ENCODE measurements around the gene DYNC1LI2.
A peak's percentile ranks its signal among the peaks of the same experiment; 100 is the strongest.
"Not testable (repeated sequence)": the region's sequence is repeated elsewhere in the genome, so short reads cannot be mapped to it uniquely, and the experiment has no call there.

DYNC1LI2 gene

DNA sequence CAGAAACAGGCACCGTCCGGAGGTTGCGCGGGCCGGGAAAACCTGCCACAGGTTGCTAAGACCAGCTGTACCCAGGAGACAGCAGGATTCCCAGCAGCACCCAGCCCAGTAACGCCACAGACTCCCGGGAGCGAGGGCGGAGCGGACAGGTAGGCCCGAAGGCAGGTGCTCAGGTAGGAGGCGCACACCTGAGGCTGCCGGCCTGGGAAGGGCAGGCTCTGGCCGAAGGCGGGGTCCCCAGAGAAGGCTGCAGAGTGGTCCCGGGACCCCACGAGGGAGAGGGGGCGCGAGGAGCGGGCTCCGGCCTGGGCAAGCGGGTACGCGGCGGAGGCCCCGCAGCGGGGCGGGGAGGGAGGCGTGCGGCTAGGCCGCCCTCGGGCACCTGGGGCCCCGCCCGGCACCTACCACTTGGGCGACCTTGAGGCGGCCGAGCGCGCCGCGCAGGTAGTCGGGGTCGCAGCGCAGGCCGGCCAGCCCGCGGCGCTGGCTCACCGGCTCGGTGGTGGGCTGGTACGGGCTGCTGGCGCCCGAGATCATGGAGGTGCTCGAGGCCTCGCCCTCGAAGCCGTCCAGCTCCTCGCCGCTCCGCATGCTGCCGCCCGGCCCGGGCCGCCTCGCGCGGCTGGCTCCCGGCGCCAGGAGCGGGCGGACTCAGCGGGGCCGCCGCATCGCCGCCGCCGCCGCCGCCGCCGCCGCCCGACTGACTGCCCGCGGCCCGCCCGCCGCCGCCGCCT, 55.3 kb downstream of the DYNC1LI2 start:
- peak in 4 of 6 experiments; percentile 15 to 51 (median 37) for DNase-seq

DNA sequence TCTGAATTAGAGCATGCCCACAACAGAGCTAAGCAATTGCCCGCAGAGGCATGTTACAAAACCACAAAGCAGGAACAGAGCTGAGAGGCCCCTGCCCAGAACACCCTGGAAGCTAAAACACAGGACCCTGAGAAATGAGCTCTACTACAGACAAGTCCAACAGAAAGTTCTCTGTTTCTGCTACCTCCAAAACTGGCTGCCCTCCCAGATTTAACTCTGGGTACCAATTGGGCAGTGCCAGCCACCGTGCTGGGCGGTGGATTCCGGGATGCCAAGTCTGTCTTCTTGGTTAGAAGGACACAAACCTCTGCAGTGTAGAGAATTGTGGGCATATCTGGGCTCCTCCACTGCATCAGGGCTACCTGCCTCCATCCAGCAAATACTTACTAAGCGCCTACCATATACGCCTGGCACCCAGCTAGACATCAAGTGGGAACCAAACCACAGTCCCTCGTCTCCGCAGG, 55.9 kb downstream of the DYNC1LI2 start:
- DNase-seq, result peak in 3 of 6 experiments; percentile 19 to 51 (median 25)

DNA sequence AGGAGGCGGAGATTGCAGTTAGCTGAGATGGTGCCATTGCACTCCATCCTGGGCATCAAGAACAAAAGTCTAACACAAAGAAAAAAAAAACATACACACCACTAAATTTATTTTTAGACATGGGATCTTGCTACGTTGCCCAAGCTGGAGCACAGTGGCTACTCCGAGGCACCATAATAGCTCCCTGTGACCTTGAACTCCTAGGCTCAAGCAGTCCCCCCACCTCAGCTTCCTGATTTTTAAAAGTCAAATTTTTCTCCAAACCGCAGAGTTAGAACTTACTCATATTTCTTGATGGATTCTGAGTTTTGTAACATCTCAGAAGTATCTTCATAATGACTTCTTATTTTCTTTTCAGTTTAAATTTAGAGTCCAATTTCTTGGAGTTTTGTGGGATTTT, 58.3 kb downstream of the DYNC1LI2 start:
- DNase-seq, result no peak

DNA sequence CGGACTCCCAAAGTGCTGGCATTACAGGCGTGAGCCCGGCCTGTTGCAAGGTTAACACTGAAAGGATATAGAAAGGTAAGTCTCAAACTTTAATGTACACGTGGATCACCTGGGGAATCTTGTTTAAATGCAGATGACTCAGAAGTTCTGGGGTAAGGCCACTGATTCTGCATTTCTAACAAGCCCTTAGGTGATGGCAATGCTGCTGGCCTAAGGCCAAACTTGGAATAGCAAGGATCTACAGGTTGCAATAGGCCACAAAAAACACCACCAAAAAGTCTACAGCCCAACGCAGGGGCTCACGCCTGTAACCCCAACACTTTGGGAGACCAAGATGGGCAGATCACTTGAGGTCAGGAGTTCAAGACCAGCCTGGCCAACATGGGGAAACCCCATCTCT, 59.1 kb downstream of the DYNC1LI2 start:
- DNase-seq, result no peak

DNA sequence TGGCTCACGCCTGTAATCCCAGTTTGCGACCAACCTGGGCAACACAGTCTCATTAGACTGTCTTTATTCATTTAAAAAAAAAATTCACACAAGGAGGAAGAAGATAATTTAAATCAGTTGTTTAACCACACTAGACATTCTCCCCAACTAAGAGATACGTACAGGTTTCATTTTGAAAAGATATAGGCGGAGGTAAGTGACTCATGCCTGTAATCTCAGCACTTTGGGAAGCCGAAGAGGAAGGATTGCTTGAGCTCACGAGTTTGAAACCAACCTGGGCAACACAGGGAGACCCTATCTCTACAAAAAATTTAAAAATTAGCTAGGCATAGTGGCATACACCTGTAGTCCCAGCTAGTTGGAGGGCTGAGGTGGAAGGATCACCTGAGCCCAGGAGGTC, 60.2 kb downstream of the DYNC1LI2 start:
- no peak for DNase-seq

DNA sequence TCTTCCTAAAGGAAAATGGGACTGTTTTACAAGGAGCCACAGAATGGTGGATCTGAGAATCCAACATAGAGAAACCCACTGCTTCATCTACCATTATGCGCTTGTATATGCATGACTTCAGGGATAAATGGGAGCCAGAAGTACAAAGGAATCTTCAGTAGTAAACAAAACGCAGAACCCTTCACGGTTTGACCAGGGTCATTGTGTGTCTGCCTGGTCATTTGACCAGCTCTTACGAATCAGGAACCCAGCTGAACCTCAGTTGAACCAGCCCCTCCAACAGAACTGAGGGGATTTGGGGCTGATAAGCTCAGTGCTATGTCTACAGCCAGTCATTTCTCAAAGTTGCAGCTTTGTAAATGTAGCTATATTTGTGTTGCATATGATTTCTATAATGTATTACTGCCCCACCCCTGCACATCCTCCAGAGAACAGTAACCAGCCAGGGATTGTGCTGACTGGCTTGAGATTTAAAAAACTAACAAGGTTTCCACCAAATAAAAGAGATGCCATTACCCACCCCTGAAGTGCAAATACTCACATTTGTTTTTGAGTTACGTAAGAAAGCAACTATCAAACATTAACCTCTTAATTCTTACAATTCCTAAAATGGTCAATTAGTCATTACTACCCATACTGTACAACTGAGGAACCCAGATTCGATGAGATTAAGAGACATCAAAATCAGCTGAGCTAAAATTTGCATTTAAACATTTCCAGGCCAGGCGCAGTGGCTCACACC, 61.1 kb downstream of the DYNC1LI2 start:
- no peak for DNase-seq

DNA sequence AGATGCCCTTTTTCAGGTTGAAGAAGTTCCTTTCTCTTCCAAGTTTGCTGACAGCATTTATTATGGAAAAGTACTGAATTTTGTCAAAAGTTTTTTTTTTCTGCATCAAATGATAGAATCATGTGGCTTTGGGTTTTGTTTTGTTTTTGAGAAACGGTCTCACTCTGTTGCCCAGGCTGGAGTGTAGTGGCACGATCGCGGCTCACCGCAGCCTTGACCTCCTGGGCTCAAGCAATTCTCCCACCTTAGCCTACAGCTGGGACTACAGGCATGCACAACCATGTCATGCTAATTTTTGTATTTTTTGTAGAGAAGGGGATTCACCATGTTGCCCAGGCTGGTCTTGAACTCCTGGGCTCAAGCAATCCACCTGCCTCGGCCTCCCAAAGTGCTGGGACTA, 62.1 kb downstream of the DYNC1LI2 start:
- no peak for DNase-seq

DNA sequence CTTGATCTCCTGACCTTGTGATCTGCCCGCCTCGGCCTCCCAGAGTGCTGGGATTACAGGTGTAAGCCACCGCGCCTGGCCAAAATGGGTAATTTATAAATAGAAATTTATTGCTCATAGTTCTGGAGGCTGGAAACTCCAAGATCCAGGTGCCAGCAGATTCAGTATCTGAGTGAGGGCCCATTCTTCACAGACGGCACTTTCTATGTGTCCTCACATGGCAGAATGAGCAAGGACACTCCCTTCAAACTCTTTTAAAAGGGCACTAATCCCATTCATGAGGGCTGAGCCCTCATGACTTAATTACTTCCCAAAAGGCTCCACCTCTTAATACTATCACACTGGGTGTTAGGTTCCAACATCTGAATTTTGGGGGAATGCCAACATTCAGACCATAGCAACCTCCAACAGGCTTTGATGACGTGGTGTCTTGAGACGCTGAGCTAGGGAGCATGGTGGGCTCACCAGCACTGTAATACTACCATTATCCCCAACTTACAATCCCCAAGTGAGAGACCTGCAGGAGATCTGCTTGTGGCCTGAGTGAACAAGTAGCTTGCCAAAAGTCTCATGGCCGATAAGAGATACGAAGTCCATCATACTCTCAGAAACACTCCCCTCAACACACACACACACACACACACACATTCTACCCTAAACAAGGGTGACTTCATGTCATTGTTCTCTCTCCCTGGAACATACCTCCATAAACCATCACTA, 63.3 kb downstream of the DYNC1LI2 start:
- no peak for DNase-seq

DNA sequence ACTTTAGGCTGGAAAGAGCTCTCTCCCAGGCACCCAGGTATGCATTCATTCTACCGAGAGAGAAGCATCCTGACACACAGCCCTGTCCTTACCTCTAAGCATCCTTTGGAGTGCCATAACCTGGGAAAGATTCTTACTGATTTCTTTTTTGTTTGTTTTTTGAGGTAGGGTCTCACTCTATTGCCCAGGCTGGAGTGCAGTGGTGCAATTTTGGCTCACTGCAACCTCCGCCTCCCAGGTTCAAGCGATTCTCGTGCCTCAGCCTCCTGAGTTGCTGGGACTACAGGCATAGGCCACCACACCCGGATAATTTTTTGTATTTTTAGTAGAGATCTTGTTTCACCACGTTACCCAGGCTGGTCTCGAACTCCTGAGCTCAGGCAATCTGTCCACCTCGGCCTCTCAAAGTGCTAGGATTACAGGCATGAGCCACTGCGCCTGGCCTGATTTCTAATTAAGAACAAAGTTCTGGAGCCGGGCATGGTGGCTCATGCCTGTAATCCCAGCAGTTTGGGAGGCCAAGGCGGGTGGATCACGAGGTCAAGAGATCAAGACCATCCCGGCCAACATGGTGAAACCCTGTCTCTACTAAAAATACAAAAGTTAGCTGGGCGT, 65.8 kb downstream of the DYNC1LI2 start:
- not testable (repeated sequence) for DNase-seq

DNA sequence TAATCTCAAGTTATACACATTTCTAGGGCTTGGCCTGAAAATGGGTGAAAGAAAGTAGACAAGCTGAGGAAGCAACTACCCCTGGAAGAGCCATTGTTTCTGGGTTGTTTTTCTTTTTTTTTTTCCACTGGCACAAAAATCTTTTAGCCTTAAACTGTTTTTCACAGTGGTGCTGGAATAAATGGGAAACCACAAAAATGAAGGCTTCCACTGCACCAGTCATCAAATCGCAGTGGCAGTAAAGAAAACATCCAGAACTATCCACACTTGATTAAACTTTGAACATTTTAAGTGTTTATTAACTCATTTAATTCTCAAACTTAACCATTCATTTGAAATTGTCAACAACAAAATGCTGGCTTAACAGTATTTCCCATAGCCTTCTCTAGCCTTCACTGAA, 69.1 kb downstream of the DYNC1LI2 start:
- DNase-seq, result no peak

DNA sequence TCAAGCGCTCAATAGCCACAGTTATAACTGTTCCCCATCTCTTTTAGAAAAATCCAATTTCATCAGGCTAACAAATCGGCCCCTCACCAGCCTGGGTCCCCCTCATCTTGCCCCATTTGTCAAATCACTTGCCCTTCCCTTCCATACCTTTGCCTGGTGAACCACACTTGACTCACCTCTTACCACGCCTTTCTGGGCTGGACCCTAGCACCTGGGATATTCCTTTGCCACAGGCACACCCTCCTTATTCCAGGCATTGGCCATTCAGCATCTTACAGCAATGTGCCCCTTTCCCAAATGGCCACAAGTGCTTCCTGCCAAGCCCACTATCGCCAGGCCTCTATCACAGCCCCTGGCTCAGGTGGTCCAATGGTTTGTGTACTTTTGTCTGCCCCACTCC, 69.7 kb downstream of the DYNC1LI2 start:
- DNase-seq, result no peak

DNA sequence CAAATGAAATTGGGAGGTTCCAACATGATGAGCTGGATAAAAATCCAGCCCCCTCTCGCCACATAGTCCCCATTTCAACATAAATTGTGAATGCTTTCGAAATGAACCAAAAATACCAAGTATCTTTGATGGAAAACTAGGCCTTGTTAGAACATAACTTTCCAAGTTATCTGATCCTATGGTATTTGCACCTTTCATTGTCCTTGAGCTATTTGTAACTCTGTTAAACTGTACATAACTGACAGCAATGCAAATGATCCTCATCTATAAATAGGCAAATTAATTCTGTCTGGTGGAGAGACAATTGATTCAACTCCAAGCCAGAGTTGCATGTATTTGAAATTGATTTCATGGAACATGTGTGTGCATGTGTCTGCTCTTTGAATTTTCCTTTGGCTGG, 73.1 kb downstream of the DYNC1LI2 start:
- no peak for DNase-seq

DNA sequence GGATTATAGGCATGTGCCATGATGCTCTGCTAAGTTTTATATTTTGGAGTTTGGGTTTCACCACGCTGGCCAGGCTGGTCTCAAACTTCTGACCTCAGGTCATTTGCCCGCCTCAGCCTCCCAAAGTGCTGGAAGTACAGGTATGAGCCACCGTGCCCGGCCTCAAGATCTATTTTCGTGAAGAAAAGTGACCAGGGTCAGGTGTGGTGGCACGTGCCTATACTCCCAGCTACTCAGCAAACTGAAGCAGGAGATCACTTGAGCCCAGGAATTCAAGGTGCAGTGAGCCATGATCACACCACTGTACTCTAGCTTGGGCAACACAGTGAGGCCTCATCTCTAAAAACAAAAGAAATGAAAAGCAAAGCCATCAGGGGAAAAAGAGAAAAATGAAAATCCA, 73.6 kb downstream of the DYNC1LI2 start:
- DNase-seq, result no peak

DNA sequence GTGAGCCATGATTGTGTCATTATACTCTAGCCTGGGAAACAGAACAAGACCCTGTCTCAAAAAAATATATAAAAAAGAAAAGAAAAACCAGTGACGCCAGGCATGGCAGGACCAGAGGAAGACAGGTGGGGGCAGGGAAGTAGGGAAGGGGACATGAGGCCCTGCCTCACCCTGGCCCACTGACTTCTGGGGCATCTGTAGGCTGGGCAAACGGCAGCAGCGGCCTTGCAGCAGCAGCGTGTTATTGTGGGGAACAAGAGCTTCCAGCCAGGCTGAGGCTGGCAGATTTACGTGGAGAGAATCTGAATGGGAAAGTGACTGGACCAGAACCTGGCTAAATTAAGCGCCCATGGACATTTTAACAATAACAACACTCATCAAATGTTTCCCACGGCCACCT, 74.2 kb downstream of the DYNC1LI2 start:
- DNase-seq, result no peak

DNA sequence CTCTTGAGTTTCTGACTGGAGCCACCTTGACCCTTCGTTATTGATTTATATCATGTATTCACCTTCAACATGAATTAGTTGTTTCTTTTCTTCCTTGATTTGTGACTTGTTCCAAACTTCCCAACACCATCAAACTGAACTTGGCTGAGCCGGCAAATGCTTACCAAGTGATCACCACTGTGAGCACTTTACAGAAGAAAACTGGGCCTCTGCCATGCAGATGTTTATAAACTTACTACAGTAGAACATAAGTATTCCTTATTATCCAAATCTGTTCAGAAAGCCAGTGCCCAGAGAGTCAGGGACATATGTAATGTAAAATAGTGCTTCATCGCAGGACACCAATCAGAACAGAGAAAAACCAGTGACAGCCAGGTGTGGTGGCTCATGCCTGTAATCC, 74.8 kb downstream of the DYNC1LI2 start:
- no peak for DNase-seq

DNA sequence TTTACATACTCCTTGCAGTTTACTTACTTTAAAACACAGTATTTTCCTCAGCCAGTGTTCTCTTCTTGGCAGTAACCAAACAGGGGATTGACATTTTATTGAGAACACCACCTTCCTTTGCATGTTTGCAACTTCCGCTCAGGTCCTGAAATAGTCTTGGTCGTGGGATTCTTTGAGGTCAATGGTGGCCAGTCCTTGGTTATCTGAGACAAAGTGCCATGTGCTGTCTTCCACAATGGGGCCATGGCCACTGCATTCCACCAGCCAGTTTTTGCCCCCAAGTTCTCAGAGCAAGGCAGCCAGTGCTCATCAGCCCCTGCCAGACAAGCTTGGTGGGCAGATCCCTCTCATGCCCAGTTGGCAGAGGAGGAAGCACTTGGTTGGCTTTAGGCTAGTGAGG, 77.7 kb downstream of the DYNC1LI2 start:
- DNase-seq, result no peak

Measured in stimulated activated naive CD4-positive, alpha-beta T cell (primary cell).